GM21526 (cell line): ENCODE results near the gene EHD1.

Experiments
- ATAC-seq: cut with Tn5 transposase; IDR thresholded peaks from one replicate; pipeline ENCODE4 v1.9.1; 2021; ENCODE audit warnings: moderate library complexity; ENCODE audit not compliant: unreplicated experiment, low FRiP score

The EHD1 gene

GRCh38 chr11:64845129-64845775 lies 33.2 kb downstream of the EHD1 start:
- no peak for ATAC-seq

- no peak for ATAC-seq
Measured at GRCh38 chr11:64844330-64845128, 33.9 kb downstream of the EHD1 start, which contains the start of gene CDC42BPG. CDC42BPG (minus strand) TSS chr11:64844653; CDS start chr11:64844569, 84 bp downstream.

DNA sequence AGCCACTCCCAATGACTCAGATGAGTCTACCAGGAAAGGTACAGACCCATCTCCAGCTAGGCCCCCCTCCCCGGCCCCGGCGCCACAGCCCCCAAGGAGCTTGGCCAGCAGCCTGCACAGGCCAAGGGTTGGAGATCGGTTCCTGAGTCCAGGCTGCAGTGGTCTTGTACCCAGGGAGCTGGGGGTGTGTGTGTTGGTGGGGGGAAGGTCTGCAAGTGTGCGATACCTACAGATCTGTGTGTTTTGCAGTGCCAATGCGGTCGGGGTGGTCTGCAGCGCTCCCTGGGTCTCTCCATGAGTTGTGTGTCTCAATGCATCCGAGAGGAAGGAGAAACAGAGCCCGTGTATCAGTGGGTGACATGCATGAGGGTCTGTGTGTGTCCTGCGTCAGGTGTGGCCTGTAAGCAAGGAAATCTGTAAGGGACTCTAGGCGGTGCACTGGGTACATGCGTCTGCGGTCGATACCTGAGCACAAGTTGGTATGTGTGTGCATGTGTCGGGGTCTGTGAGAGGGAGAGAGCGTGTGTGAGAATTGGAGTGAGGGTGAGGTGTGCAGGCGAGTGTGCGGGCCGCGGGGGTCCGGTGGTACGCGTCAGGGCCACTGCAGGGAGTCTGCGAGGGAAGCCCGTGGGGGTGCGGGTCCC lies 34.6 kb downstream of the EHD1 start:
- ATAC-seq: no peak

GRCh38 chr11:64842851-64843685 lies 35.4 kb downstream of the EHD1 start:
- ATAC-seq: no peak

- ATAC-seq: no peak
Measured at GRCh38 chr11:64842366-64842759, 36.1 kb downstream of the EHD1 start.

DNA sequence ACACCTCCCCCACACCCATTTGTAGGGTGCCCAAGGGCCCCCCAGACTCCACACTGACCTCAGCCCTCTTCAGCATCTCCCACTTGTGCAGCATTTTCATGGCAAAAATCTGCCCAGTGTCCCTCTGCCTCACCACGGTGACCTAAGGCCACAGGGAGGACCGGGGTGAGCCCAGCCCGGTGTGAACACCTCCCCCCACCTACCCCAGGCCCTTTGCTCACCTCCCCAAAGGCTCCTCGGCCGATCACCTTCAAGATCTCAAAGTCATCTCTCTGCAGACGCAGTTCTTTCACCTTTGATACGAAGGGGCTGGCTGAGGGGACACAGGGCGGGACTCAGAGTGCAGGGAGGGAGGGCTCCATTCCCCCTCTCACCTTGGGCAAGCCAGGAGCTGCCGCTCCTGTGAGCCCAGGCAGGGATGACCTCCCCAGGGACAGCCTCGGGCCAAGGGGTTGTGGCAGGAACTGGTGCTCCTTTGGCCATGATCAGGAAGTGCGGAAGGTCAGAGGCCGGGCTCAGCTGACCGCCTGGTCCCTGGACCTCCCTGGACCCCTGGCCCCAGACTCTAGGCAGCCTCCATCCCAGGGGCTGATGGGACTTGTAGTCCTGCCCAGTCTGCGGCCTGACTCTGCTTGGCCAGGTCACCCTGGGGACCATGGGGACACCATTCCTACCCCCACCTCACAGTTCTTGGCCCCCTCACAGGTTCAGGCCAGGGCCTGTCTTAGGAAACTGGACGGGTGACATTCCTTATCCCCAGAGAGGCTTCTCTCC lies 36.6 kb downstream of the EHD1 start:
- no peak for ATAC-seq

GRCh38 chr11:64839887-64840782 lies 38.3 kb downstream of the EHD1 start:
- no peak for ATAC-seq

DNA sequence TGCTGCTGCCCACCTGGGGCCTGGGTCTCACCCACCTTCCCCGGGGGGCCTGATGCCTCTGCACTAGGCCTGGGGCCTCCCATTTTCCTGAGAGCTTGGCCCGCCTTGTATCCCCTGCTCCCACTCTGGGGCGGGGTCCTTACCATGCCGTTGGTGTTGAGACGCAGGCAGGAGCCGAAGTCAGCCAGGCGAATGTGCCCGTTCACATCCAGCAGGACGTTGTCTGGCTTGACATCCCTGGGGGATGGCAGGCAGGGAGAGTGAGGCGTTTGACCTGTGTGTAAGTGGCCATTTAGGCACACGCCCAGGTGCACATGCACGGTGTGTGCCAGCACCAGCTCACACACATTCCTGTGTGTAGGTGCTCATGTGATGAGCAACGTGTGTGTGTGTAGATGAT lies 39.1 kb downstream of the EHD1 start:
- ATAC-seq: no peak

- no peak for ATAC-seq
Measured at GRCh38 chr11:64838600-64839334, 39.7 kb downstream of the EHD1 start.

DNA sequence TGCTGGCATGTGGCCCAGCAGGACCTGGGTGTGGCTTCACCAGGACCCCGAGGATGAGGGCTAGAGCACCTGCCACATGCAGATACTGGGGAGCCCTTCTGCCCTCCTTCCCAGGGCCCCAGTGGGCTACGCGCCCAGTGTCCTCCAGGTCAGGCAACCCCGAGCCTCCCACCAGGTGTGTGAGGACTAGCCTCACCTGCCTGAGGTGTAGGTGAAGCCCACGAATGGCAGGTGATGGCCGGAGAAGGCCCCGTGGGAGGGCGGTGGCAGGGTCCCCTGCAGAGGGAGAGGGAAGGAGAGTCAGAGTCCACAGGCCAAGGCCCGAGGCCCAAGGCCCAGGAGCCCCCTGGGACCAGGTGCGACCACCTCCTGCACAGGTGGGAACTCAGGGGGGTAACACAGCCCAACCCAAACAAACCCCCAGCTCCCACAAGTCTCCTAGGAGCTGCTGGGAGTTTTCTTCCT lies 40.5 kb downstream of the EHD1 start:
- ATAC-seq: no peak

DNA sequence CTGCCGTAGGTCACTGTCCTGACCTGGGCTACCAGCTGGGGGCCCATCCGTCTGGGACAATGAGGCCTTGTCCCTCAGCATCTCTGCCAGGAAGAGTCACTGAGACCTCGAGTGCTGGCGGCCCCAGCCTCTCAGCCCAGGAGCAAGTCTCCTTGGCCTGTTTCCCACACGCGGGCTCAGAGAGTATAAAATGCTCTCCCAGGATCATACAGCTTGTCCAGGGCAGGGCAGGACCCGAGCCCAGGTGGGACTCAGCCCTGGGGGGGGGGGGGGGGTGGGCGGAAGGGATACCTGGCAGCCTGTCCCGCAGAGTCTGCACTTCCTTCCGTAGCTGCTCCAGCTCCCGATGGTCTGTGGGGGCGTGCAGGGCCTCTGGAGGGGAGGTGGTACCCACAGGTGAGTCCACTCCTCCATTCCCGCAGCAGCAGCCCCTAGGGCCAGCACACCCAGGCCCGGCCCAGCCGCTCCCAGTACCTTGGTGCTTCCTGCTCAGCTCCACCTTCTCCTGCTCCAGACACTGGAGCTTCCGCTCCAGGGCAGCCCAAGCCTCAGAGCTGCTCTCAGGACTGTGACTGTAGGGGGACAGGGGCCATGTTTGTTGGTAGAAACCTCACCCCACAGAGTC lies 41.9 kb downstream of the EHD1 start:
- no peak for ATAC-seq

GRCh38 chr11:64835616-64836447 lies 42.6 kb downstream of the EHD1 start:
- ATAC-seq: no peak

GRCh38 chr11:64834723-64835615 lies 43.5 kb downstream of the EHD1 start:
- ATAC-seq: no peak

DNA sequence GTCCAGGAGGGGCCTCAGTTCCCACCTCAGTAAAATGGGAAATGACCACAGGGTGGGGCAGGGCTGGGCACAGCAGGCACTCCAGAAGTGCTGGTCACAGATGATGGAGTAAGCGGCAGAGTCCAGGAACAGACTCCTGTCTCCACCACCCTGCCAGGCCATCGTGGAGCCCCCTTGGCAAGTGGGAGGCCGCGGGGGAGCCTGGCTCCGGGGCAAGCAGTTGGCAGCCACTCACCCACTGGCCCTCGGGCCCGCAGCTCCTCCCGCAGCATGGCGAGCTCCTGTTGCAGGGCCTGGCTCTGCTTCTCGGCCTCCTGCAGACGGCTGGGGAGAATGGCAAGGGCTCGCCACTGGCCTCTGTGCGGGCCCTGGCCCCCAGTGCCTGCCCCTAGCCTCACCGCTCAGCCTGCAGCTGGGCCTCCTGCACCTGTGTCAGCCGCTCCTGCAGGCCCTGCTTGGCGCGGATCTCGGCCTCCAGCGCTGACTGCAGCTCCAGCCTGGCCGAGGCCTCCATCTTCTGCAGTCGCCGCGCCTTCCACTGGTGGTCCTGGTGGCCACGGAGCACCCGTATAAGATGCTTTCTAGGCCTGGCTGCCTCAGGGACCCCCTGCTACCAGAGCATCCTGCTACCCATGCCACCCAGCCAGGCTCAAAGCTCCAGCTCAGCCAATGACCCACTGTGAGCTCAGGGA lies 44.2 kb downstream of the EHD1 start:
- ATAC-seq: no peak

DNA sequence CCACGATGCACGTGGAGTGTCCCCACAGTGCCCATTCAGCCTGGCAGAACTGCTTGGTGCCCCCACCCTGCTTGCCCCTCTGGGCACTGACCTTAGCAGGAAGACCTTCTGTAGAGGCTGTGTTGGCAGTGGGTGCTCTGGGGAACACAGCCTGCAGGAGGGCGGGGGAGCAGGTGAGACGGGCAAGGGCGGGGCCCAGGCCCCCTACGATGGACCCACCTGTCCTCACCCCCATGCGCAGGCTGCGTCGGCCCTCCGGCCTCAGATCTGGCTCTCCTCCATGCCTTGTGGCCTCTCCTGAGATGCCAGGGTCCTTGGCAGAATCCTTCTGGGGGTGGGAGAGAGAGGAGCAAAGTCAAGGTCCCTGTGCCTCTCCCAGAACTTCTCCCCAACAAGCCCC lies 44.9 kb downstream of the EHD1 start:
- no peak for ATAC-seq

DNA sequence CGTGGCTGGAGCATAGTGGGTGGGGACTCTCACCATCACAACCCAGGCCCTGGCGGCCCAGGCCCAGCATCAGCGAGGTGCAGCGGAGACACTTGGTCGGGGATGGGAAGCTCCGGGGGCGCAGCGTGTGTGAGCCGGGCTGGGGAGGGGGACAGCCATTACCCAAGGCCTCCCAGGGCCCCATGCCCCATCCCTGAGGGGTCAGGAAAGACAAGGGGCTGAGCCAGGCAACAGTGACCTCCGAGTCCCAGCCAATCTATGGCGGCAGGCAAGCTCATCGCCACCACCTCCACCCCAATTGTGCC lies 45.3 kb downstream of the EHD1 start:
- no peak for ATAC-seq
